Testis (tissue), 3 donors: ENCODE measurements around the gene ECHDC3. TPM values are rescaled to one million over a fixed set of nuclear protein-coding genes. Genes with fewer than 3 reads are reported as not detected.

Experiments used
- DNase-seq: peaks from one replicate; pipeline ENCODE4 v3.0.0-alpha.2; 2019
- H3K27ac ChIP-seq, 2 donors: fragments of 200-600 bp; sonication (generic); one replicate each; pipeline ENCODE4 v1.5.1; 2019
- H3K27me3 ChIP-seq: fragments of 200-600 bp; sonication (generic); one replicate; pipeline ENCODE4 v1.5.1; 2019
- H3K36me3 ChIP-seq: fragments of 200-600 bp; sonication (generic); one replicate; pipeline ENCODE4 v1.5.1; 2017; ENCODE audit warnings: low read depth; ENCODE audit errors: missing control alignments
- H3K4me1 ChIP-seq: fragments of 200-600 bp; sonication (generic); one replicate; pipeline ENCODE4 v1.5.1; 2019
- H3K4me3 ChIP-seq, 2 donors: fragments of 200-600 bp; sonication (generic); one replicate each; pipeline ENCODE4 v1.5.1; 2017 to 2019
- H3K9me3 ChIP-seq: fragments of 200-600 bp; sonication (generic); one replicate; pipeline ENCODE4 v1.5.1; 2017
- CTCF ChIP-seq, 3 experiments: fragments of 450-650 bp in 2 of 3; fragments of 200-600 bp in 1 of 3; sonication (generic) in 1 of 3; IDR thresholded peaks; one replicate each; pipeline ENCODE4 v1.5.1; 2016 to 2019; ENCODE audit warnings: antibody characterized with exemption in 3 of 3, mild to moderate bottlenecking in 2 of 3, moderate library complexity in 1 of 3
- POLR2A ChIP-seq: fragments of 450-650 bp; IDR thresholded peaks from one replicate; pipeline ENCODE4 v1.6.1; 2017; ENCODE audit warnings: antibody characterized with exemption, mild to moderate bottlenecking, moderate library complexity
- WGBS, 2 donors: methylation state at CpG; one replicate each; pipeline ENCODE4 v1.1.5; 2018; 5-methylcytosine and 5-hydroxymethylcytosine counted together
- intact Hi-C: fragments of 100-400 bp; cut with DNase I; formaldehyde crosslinking; loops from one replicate; pipeline ENCODE4 v1.15.1; 2023; ENCODE audit warnings: low total_unique reads
- polyA plus RNA-seq: library from polyadenylated mRNA; stranded (reverse); fragments of 350-450 nt; fragmentation: Illumina TruSeq; extraction: RNeasy Lipid Tissue Mini Kit (QIAGEN cat#74804); gene quantifications from one replicate; pipeline ENCODE4 v1.2.3, GENCODE V29; 2014; ENCODE audit warnings: low read depth, low replicate concordance; ENCODE audit not compliant: insufficient read depth
- total RNA-seq, 2 donors: library from RNA; depleted of rRNA; stranded (reverse); fragments of >200 nt; gene quantifications; one replicate each; pipeline ENCODE4 v1.2.3, GENCODE V29; 2016

ECHDC3 gene
- total and polyA plus RNA-seq, 3 donors from 2014 or later = 32.5 to 83.8 (median 61.7) TPM

GRCh38 chr10:11754620-11755019, 12.4 kb downstream of the ECHDC3 start:
- peaks cover 24% of the 10 kb centered on the region for H3K4me1 ChIP-seq
- H3K36me3 ChIP-seq = no peaks in the 10 kb centered on the region
- intact Hi-C loops = loop anchor here (10.0 kb wide), 1 partner anchor 240 kb away; no protein-coding TSS in a partner anchor
- H3K27ac ChIP-seq = no peak overlapping the region
- WGBS, 2 donors = 87 to 89% methylated on average over 4 of the region's 4 CpGs
- TF ChIP-seq POLR2A = no peak
- TF ChIP-seq CTCF (IDR thresholded peaks at IDR 0.05) = no peak
- H3K4me3 ChIP-seq = no peak overlapping the region
- no peaks in the 10 kb centered on the region for H3K27me3 ChIP-seq
- DNase-seq = no peak
- no peaks in the 10 kb centered on the region for H3K9me3 ChIP-seq

GRCh38 chr10:11755512-11756263, 13.5 kb downstream of the ECHDC3 start:
- H3K27me3 ChIP-seq = no peaks in the 10 kb centered on the region
- no peak for DNase-seq
- no peaks in the 10 kb centered on the region for H3K36me3 ChIP-seq
- WGBS, 2 donors = 89 to 93% methylated on average over 19 to 21 of the region's 21 CpGs
- H3K9me3 ChIP-seq = no peaks in the 10 kb centered on the region
- TF ChIP-seq POLR2A (no peak), CTCF (IDR thresholded peaks at IDR 0.05) (no peak)
- peaks cover 24% of the 10 kb centered on the region for H3K4me1 ChIP-seq
- H3K27ac ChIP-seq = no peak overlapping the region
- no peak overlapping the region for H3K4me3 ChIP-seq
- intact Hi-C loops = loop anchor here (10.0 kb wide), 1 partner anchor 241 kb away; no protein-coding TSS in a partner anchor

GRCh38 chr10:11756766-11757315, 14.7 kb downstream of the ECHDC3 start:
- Histone ChIP-seq H3K4me3 (no peak overlapping the region), H3K9me3 (no peaks in the 10 kb centered on the region), H3K36me3 (no peaks in the 10 kb centered on the region), H3K27ac (peak overlapping the region; percentile 16 to 79), H3K27me3 (no peaks in the 10 kb centered on the region), H3K4me1 (peaks cover 24% of the 10 kb centered on the region)
- intact Hi-C loops = loop anchor here (10.0 kb wide), 1 partner anchor 242 kb away; no protein-coding TSS in a partner anchor
- WGBS, 2 donors = 78 to 87% methylated on average over 11 of the region's 11 CpGs
- no peak for DNase-seq
- TF ChIP-seq CTCF (IDR thresholded peaks at IDR 0.05) = no peak
- TF ChIP-seq POLR2A = no peak

- 24 to 35% methylated on average over 3 of the region's 3 CpGs for WGBS, 2 donors
- intact Hi-C loops = loop anchor here (10.0 kb wide), 1 partner anchor 243 kb away; no protein-coding TSS in a partner anchor
- peak overlapping the region; percentile 16 to 79 for H3K27ac ChIP-seq
- peaks cover 24% of the 10 kb centered on the region for H3K4me1 ChIP-seq
- peak; percentile 79 for DNase-seq
- TF ChIP-seq CTCF (IDR thresholded peaks at IDR 0.05) (no peak), POLR2A (no peak)
- no peak overlapping the region for H3K4me3 ChIP-seq
- H3K27me3 ChIP-seq = no peaks in the 10 kb centered on the region
- no peaks in the 10 kb centered on the region for H3K36me3 ChIP-seq
- H3K9me3 ChIP-seq = no peaks in the 10 kb centered on the region
These were observed 15.3 kb downstream of the ECHDC3 start for GRCh38 chr10:11757454-11757820.
